HuH-7 (cell line): ENCODE measurements around the gene PDE9A.
A peak's percentile ranks its signal among the peaks of the same experiment; 100 is the strongest.

ENCODE experiments used
- DNase-seq: peaks from one replicate; pipeline ENCODE4 v3.0.0; 2011; ENCODE audit warnings: low spot score

The PDE9A gene

GRCh38 chr21:42775891-42776290 lies 122.5 kb downstream of the PDE9A start:
- DNase-seq, result no peak

- no peak for DNase-seq
Observed at GRCh38 chr21:42777064-42777756, 123.8 kb downstream of the PDE9A start.

GRCh38 chr21:42777757-42778344 lies 124.4 kb downstream of the PDE9A start:
- no peak for DNase-seq

GRCh38 chr21:42779431-42779861 lies 126.0 kb downstream of the PDE9A start:
- DNase-seq, result no peak

GRCh38 chr21:42780617-42781016 lies 127.2 kb downstream of the PDE9A start:
- DNase-seq, result no peak

- DNase-seq, result peak; percentile 74
Observed at GRCh38 chr21:42781150-42781970, 127.9 kb downstream of the PDE9A start.

GRCh38 chr21:42781971-42782722 lies 128.7 kb downstream of the PDE9A start:
- peak; percentile 48 for DNase-seq

- DNase-seq, result no peak
Observed at GRCh38 chr21:42782723-42783242, 129.4 kb downstream of the PDE9A start.

GRCh38 chr21:42784276-42784675 lies 130.9 kb downstream of the PDE9A start:
- no peak for DNase-seq

- no peak for DNase-seq
Observed at GRCh38 chr21:42784896-42785451, 131.6 kb downstream of the PDE9A start.

- DNase-seq, result no peak
Observed at GRCh38 chr21:42785666-42786427, 132.4 kb downstream of the PDE9A start.

- no peak for DNase-seq
Observed at GRCh38 chr21:42786884-42787283, 133.5 kb downstream of the PDE9A start.

GRCh38 chr21:42787613-42788012 lies 134.2 kb downstream of the PDE9A start:
- DNase-seq, result no peak

- DNase-seq, result no peak
Observed at GRCh38 chr21:42790520-42791065, 137.2 kb downstream of the PDE9A start.

- no peak for DNase-seq
Observed at GRCh38 chr21:42793774-42794173, 140.4 kb downstream of the PDE9A start.

GRCh38 chr21:42794551-42794950 lies 141.1 kb downstream of the PDE9A start:
- DNase-seq, result no peak

- DNase-seq, result no peak
Observed at GRCh38 chr21:42796327-42797062, 143.1 kb downstream of the PDE9A start.

- no peak for DNase-seq
Observed at GRCh38 chr21:42797522-42797921, 144.1 kb downstream of the PDE9A start.

GRCh38 chr21:42798106-42798505 lies 144.7 kb downstream of the PDE9A start:
- no peak for DNase-seq

GRCh38 chr21:42799516-42799915 lies 146.1 kb downstream of the PDE9A start:
- DNase-seq, result no peak
